Endothelial cell of umbilical vein (primary cell): Measurements from ENCODE around the gene RYR3. TPM values are rescaled to one million over a fixed set of nuclear protein-coding genes. Genes with fewer than 3 reads are reported as not detected.

Experiments
- BruUV-seq: library from RNA; stranded (reverse); fragments of 400-500 nt; replicated peaks from 2 replicates; lab custom pipeline; 2021; lab: Mats Ljungman, UMichigan
- CTCF ChIA-PET: fragments of 300-600, 350-600 bp; sonication (Branson Sonifier 250); formaldehyde crosslinking; loops from one replicate; lab custom pipeline; 2021; ENCODE audit warnings: antibody characterized with exemption, inconsistent platforms; lab: Charles Lee
- POLR2A ChIA-PET: fragments of 300-600, 350-600 bp; sonication (Branson Sonifier 250); formaldehyde crosslinking; loops from one replicate; lab custom pipeline; 2021; ENCODE audit warnings: antibody characterized with exemption, inconsistent platforms; lab: Charles Lee
- DNase-seq: peaks from one replicate; pipeline ENCODE4 v3.0.0-alpha.2; 2011; ENCODE audit warnings: low read depth, low spot score
- FAIRE-seq: peaks from 2 replicates; lab custom pipeline; 2011; peaks lifted over from hg19 to GRCh38; lab: Jason Lieb, UNC
- H2AFZ ChIP-seq: 2 replicates; pipeline ENCODE4 v1.6.0; 2012; ENCODE audit warnings: low read depth, low read length, control low read depth, inconsistent platforms
- H3K27ac ChIP-seq: 2 replicates; pipeline ENCODE4 v1.5.1; 2011; ENCODE audit warnings: low read depth, mild to moderate bottlenecking, control low read depth, low read length, moderate library complexity; ENCODE audit not compliant: insufficient read depth
- H3K27me3 ChIP-seq, 2 experiments: 2 replicates each; pipeline versions ENCODE4 v1.6.0 to v1.6.1; 2011; ENCODE audit warnings: low read length in 2 of 2, mixed read lengths in 1 of 2; ENCODE audit not compliant: control insufficient read depth in 2 of 2, insufficient read depth in 2 of 2
- H3K36me3 ChIP-seq, 2 experiments: 2 replicates in 1 of 2; 3 replicates in 1 of 2; pipeline ENCODE4 v1.5.1; 2011; ENCODE audit warnings: low read length in 2 of 2, mild to moderate bottlenecking in 1 of 2, moderate library complexity in 1 of 2; ENCODE audit not compliant: control insufficient read depth in 2 of 2, insufficient read depth in 2 of 2; ENCODE audit errors: extremely low read depth in 1 of 2
- H3K4me1 ChIP-seq: 3 replicates; pipeline ENCODE4 v1.5.1; 2011; ENCODE audit warnings: mild to moderate bottlenecking, low read length; ENCODE audit not compliant: control insufficient read depth, insufficient read depth; ENCODE audit errors: extremely low read depth
- H3K4me2 ChIP-seq: 2 replicates; pipeline ENCODE4 v1.6.1; 2011; ENCODE audit warnings: low read length, control low read depth, mixed read lengths; ENCODE audit not compliant: insufficient read depth
- H3K4me3 ChIP-seq, 3 experiments: fragments of 200-600 bp in 1 of 3; sonication (generic), shearing (Covaris generic) in 1 of 3; replicated peaks in 1 of 3; 2 replicates each; pipeline ENCODE4 v1.5.1; 2011 to 2016; ENCODE audit warnings: control low read depth in 3 of 3, low read length in 3 of 3, mild to moderate bottlenecking in 2 of 3, inconsistent platforms in 1 of 3, low read depth in 1 of 3, moderate library complexity in 1 of 3; ENCODE audit not compliant: insufficient read depth in 1 of 3
- H3K79me2 ChIP-seq: 2 replicates; pipeline ENCODE4 v1.6.0; 2012; ENCODE audit warnings: low read length, inconsistent platforms; ENCODE audit not compliant: control insufficient read depth, insufficient read depth
- H3K9ac ChIP-seq: replicated peaks from 2 replicates; pipeline ENCODE3; 2011; ENCODE audit warnings: low read length, control low read depth; ENCODE audit not compliant: insufficient read depth; ENCODE audit errors: extremely low read depth
- H3K9me1 ChIP-seq: replicated peaks from 3 replicates; pipeline ENCODE4 v1.6.0; 2011; ENCODE audit warnings: mild to moderate bottlenecking, low read length; ENCODE audit not compliant: control insufficient read depth, insufficient read depth; ENCODE audit errors: extremely low read depth
- H3K9me3 ChIP-seq: replicated peaks from 2 replicates; pipeline ENCODE4 v1.5.1; 2012; ENCODE audit warnings: low read length, inconsistent platforms; ENCODE audit not compliant: control insufficient read depth, insufficient read depth
- H4K20me1 ChIP-seq: replicated peaks from 2 replicates; pipeline ENCODE3; 2011; ENCODE audit warnings: mild to moderate bottlenecking, low read length; ENCODE audit not compliant: control insufficient read depth, insufficient read depth; ENCODE audit errors: extremely low read depth
- CTCF ChIP-seq, 2 donors: IDR thresholded peaks; 1 replicate in 1 of 2; 2 replicates in 1 of 2; pipeline ENCODE4 v1.5.1; 2011; ENCODE audit warnings: low read length in 2 of 2, mild to moderate bottlenecking in 2 of 2, moderate library complexity in 2 of 2, control low read depth in 1 of 2, inconsistent platforms in 1 of 2, low read depth in 1 of 2; ENCODE audit not compliant: insufficient read depth in 1 of 2; ENCODE audit errors: extremely low read depth in 1 of 2
- EZH2 ChIP-seq: IDR thresholded peaks from 2 replicates; pipeline ENCODE4 v1.6.1; 2012; ENCODE audit warnings: borderline replicate concordance, low read depth, mild to moderate bottlenecking, moderate library complexity, low read length, inconsistent platforms; ENCODE audit not compliant: severe bottlenecking
- FOS ChIP-seq: IDR thresholded peaks from 2 replicates; pipeline ENCODE4 v1.6.1; 2011; ENCODE audit warnings: mild to moderate bottlenecking, low read length, moderate library complexity, borderline replicate concordance; ENCODE audit not compliant: insufficient read depth
- GATA2 ChIP-seq: IDR thresholded peaks from 2 replicates; pipeline ENCODE4 v1.7.0; 2011; ENCODE audit warnings: low read depth, mild to moderate bottlenecking, moderate library complexity, mixed read lengths, low read length; ENCODE audit not compliant: insufficient read length, insufficient read depth
- JUN ChIP-seq: IDR thresholded peaks from 2 replicates; pipeline ENCODE4 v1.6.1; 2011; ENCODE audit warnings: borderline replicate concordance, low read depth; ENCODE audit not compliant: insufficient read length, insufficient read depth
- MAX ChIP-seq: IDR thresholded peaks from 2 replicates; pipeline ENCODE4 v1.6.1; 2011; ENCODE audit not compliant: insufficient read depth, insufficient read length
- MYC ChIP-seq: IDR thresholded peaks from one replicate; pipeline ENCODE4 v1.6.1; 2011; ENCODE audit warnings: mild to moderate bottlenecking, low read depth, low read length
- POLR2A ChIP-seq: IDR thresholded peaks from 2 replicates; pipeline ENCODE4 v1.6.1; 2012; ENCODE audit warnings: low read depth, mild to moderate bottlenecking, control low read depth, low read length
- POLR2AphosphoS5 ChIP-seq: IDR thresholded peaks from 2 replicates; pipeline ENCODE4 v1.6.1; 2012; ENCODE audit warnings: low read depth, mild to moderate bottlenecking, control low read depth, low read length, moderate library complexity; ENCODE audit not compliant: insufficient read depth
- dilution Hi-C: fragments of 300-500 bp; cut with MboI; formaldehyde crosslinking; loops from one replicate; pipeline ENCODE4 v1.15.0; 2019; ENCODE audit warnings: low sequenced_read_pairs; ENCODE audit not compliant: extremely low pct_ligation_motif_present
- intact Hi-C: fragments of 100-400 bp; cut with micrococcal nuclease; formaldehyde crosslinking; loops from one replicate; pipeline ENCODE4 v1.10.0; 2022
- polyA plus RNA-seq, 4 experiments: library from polyadenylated mRNA; depleted of rRNA in 3 of 4; stranded (reverse) in 3 of 4; unstranded in 1 of 4; fragments of >200 nt; gene quantifications; 2 replicates each; pipeline versions ENCODE4 v1.2.1 to v1.2.3, GENCODE V29; 2011 to 2012; ENCODE audit warnings: missing spikeins in 1 of 4
- total RNA-seq: library from RNA; stranded (reverse); gene quantifications from 2 replicates; pipeline ENCODE4 v1.2.3, GENCODE V29; 2021

RYR3 gene
- total and polyA plus RNA-seq, 2 donors (not counting 3 experiments of a cell fraction or from before 2014, with no cell fraction given): not detected

GRCh38 chr15:33453761-33454160, 143.0 kb downstream of the RYR3 start:
- Histone ChIP-seq H3K4me1 (no peaks in the 10 kb centered on the region), H3K27me3 (peaks cover 0 to 2% of the 10 kb centered on the region in 2 experiments), H3K9me3 (no peaks in the 10 kb centered on the region), H2AFZ (no peak overlapping the region), H3K9ac (no peak overlapping the region), H3K9me1 (no peaks in the 10 kb centered on the region), H3K4me2 (no peak overlapping the region), H3K4me3 (no peak overlapping the region), H3K79me2 (no peaks in the 10 kb centered on the region), H4K20me1 (no peaks in the 10 kb centered on the region), H3K36me3 (no peaks in the 10 kb centered on the region), H3K27ac (no peak overlapping the region)
- DNase-seq: peak; percentile 28
- dilution Hi-C loops: no loop called here
- POLR2A ChIA-PET: no interaction called here
- intact Hi-C loops: no loop called here
- CTCF ChIA-PET: no interaction called here
- no peak for TF ChIP-seq POLR2A
- no peak for TF ChIP-seq FOS
- no peak for TF ChIP-seq POLR2AphosphoS5
- TF ChIP-seq MYC: no peak
- TF ChIP-seq GATA2: no peak
- no peak for TF ChIP-seq JUN
- TF ChIP-seq EZH2: no peak
- BruUV-seq: no TSS peak
- no peak for FAIRE-seq

- Histone ChIP-seq H3K4me2 (no peak overlapping the region), H3K27ac (no peak overlapping the region), H3K9me3 (no peaks in the 10 kb centered on the region), H3K4me3 (no peak overlapping the region), H3K9ac (no peak overlapping the region), H3K27me3 (peaks cover 0 to 2% of the 10 kb centered on the region in 2 experiments), H3K9me1 (no peaks in the 10 kb centered on the region), H3K36me3 (no peaks in the 10 kb centered on the region), H2AFZ (no peak overlapping the region), H3K4me1 (no peaks in the 10 kb centered on the region), H3K79me2 (no peaks in the 10 kb centered on the region), H4K20me1 (no peaks in the 10 kb centered on the region)
- CTCF ChIA-PET: no interaction called here
- DNase-seq (no peak), FAIRE-seq (no peak)
- TF ChIP-seq POLR2AphosphoS5: no peak
- no peak for TF ChIP-seq CTCF (IDR thresholded peaks at IDR 0.05; ENCODE audit: extremely low read depth in 1 of 2, insufficient read depth in 1 of 2, low read depth in 1 of 2, low read length in 2 of 2)
- TF ChIP-seq JUN: no peak
- no peak for TF ChIP-seq FOS
- TF ChIP-seq POLR2A: no peak
- TF ChIP-seq MYC: no peak
- TF ChIP-seq MAX: no peak
- TF ChIP-seq EZH2: no peak
- no peak for TF ChIP-seq GATA2
- dilution Hi-C loops (no loop called here), intact Hi-C loops (no loop called here)
- BruUV-seq: no TSS peak
- POLR2A ChIA-PET: no interaction called here
Observed at GRCh38 chr15:33454346-33454745, 143.6 kb downstream of the RYR3 start.
